ENCODE results near the gene SHCBP1. TPM values are rescaled to one million over a fixed set of nuclear protein-coding genes. Genes with fewer than 3 reads are reported as not detected.

The SHCBP1 gene
- total RNA-seq, 2 experiments from 2014 or later: 0.69 to 1.1 TPM

DNA sequence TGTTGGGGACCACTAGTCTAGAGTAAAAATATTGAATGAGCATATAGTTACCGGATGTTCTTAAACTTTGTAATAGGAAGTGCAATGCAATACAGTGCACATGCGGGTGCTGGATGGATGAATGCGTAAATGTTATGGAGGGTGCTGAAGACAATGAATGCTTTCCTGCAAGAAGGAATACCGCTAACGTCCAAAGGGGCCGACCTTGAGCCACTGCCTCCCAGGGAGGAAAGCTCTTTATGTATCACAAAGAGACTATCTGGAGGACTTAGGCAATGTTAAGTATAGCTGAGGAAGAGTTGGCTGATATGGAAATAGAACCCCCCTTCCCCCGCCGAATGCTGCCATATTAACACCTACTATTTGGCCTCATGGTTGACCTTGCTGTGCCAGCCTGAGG, 27.5 kb upstream of the SHCBP1 start:
- H3K36me3 ChIP-seq (ENCODE audit: insufficient read depth, low read length): peaks cover 2% of the 10 kb centered on the region
- no peaks in the 10 kb centered on the region for H3K4me1 ChIP-seq (ENCODE audit: insufficient read depth, low read length)
- ChIA-PET CTCF (interaction anchor here (0.6 kb wide), 1 partner anchor 75 kb away, joined by 3 read pairs; no protein-coding TSS in a partner anchor), POLR2A (no interaction called here)
- Mint-ChIP-seq H3K36me3 (ENCODE audit: low read depth) (peaks cover 24% of the 10 kb centered on the region), H3K9me3 (no peaks in the 10 kb centered on the region), H3K4me1 (ENCODE audit: low read depth) (no peaks in the 10 kb centered on the region), H3K27me3 (no peaks in the 10 kb centered on the region), H3K4me3 (no peak overlapping the region), H3K27ac (no peak overlapping the region)
- H3K27me3 ChIP-seq (ENCODE audit: control insufficient read depth in 1 of 2, insufficient read depth in 2 of 2, low read length in 2 of 2): no peaks in the 10 kb centered on the region
- H3K9me3 ChIP-seq (ENCODE audit: control insufficient read depth in 1 of 2, insufficient read depth in 1 of 2, low read length in 2 of 2): no peaks in the 10 kb centered on the region
- intact Hi-C loops (cut with DNase I, micrococcal nuclease): no loop called here
- ATAC-seq (ENCODE audit: poor library complexity) (no peak), DNase-seq (no peak)
- H3K4me3 ChIP-seq (ENCODE audit: low read length): no peak overlapping the region
- TF ChIP-seq, protein P1, sequence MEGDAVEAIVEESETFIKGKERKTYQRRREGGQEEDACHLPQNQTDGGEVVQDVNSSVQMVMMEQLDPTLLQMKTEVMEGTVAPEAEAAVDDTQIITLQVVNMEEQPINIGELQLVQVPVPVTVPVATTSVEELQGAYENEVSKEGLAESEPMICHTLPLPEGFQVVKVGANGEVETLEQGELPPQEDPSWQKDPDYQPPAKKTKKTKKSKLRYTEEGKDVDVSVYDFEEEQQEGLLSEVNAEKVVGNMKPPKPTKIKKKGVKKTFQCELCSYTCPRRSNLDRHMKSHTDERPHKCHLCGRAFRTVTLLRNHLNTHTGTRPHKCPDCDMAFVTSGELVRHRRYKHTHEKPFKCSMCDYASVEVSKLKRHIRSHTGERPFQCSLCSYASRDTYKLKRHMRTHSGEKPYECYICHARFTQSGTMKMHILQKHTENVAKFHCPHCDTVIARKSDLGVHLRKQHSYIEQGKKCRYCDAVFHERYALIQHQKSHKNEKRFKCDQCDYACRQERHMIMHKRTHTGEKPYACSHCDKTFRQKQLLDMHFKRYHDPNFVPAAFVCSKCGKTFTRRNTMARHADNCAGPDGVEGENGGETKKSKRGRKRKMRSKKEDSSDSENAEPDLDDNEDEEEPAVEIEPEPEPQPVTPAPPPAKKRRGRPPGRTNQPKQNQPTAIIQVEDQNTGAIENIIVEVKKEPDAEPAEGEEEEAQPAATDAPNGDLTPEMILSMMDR (IDR thresholded peaks at IDR 0.05): no peak
- H3K27ac ChIP-seq (ENCODE audit: low read depth in 1 of 2, low read length in 2 of 2): no peak overlapping the region

DNA sequence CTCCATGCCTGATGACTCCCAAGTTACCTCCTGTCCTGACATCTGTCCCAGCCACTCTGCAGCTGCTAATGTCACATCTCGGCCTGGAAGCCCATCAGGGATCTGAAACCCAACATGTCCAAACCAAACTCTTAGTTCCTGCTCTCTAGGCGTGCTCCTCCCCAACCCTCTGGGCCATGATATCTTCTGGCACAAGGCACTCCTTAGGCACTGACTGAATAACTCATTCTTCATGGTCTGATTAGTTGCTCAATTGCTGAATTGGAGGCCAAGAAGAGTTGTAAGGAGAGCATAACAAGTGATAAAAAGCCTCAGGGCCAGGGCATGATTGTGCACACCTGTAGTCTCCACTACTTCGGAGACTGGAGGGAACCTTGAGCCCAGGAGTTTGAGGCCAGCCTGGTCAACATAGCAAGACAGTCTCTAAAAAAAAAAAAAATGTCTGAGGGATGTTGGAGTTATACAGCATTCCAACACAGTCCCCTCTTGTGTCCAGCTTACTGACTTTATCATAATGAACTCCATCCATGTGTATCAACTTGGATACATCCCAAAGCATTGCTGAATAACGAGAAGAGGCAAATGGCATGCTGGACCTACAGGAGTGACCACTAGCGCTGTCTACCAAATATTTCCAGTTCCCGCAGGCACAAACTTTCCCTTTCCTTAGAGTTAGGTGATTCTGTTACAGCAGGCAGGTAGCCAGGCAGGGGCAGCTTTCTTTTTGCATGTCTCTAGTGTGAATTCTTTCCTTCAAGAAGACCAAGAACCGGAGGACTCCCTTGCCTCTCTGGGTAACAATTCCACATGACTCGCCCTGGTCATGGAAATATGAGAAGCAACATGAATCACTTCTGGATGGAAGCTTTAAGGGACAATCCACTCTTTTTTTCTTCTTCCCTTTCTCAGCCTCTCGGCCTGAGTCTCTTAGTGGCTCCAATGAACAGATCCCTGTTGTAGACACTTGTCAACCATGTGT, 18.1 kb upstream of the SHCBP1 start:
- Mint-ChIP-seq H3K36me3 (ENCODE audit: low read depth) (peaks cover 30% of the 10 kb centered on the region), H3K27ac (no peak overlapping the region), H3K4me1 (ENCODE audit: low read depth) (no peaks in the 10 kb centered on the region), H3K4me3 (no peak overlapping the region), H3K27me3 (no peaks in the 10 kb centered on the region), H3K9me3 (peaks cover 5% of the 10 kb centered on the region)
- Histone ChIP-seq H3K27me3 (ENCODE audit: control insufficient read depth in 1 of 2, insufficient read depth in 2 of 2, low read length in 2 of 2) (no peaks in the 10 kb centered on the region), H3K9me3 (ENCODE audit: control insufficient read depth in 1 of 2, insufficient read depth in 1 of 2, low read length in 2 of 2) (peaks cover 0 to 5% of the 10 kb centered on the region in 2 experiments), H3K4me3 (ENCODE audit: low read length) (no peak overlapping the region), H3K27ac (ENCODE audit: low read depth in 1 of 2, low read length in 2 of 2) (no peak overlapping the region), H3K36me3 (ENCODE audit: insufficient read depth, low read length) (no peaks in the 10 kb centered on the region), H3K4me1 (ENCODE audit: insufficient read depth, low read length) (no peaks in the 10 kb centered on the region)
- intact Hi-C loops (cut with DNase I, micrococcal nuclease): no loop called here
- CTCF ChIA-PET: no interaction called here
- POLR2A ChIA-PET: no interaction called here
- ATAC-seq (ENCODE audit: poor library complexity) (no peak), DNase-seq (no peak)
- TF ChIP-seq, protein P1 (IDR thresholded peaks at IDR 0.05): no peak

DNA sequence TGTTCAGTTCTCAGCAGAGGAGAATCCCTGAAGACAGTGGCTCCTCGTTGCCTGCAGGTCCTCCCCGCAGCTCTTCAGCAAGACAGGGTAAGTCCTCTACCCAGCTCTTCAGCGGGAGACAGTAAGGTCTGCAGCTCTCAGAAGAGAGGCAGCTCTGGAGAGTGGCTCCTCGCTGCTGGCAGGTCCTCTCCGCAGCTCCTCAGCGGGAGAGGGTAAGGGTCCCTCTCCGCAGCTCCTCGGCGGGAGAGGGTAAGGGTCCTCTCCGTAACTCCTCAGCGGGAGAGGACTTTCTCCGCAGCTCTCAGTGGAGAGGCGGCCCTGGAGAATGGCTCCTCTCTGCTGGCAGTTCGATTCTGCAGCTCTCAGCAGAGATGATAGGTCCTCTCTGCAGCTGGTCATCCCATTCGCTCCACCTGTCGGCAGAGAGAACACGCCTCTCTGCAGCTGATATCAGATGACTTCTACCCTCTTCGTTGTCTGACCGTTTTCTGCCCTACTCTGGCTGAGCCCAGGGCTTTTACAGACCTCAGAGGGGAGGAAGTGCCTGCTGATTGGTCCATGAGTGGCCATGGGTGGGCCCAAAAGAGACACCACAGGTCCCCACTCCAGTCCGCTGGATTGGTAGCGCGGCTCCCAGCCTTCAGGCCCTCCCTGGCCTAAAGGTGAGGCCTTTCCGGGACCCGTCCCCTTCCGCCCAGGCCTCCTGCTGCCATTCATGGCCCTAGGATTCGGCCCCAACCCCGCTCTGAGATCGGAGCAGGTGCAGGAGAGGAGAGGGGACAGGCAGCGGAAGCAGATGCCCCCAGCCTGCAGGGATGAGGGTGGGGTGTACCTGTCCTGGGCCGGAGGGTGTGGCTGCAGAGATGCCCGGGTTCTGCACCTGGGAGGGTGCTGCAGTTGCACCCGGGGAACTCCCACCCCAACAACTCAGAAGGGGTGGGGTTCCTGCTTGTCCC, 11.9 kb upstream of the SHCBP1 start:
- ChIA-PET POLR2A (no interaction called here), CTCF (no interaction called here)
- Histone ChIP-seq H3K9me3 (ENCODE audit: control insufficient read depth in 1 of 2, insufficient read depth in 1 of 2, low read length in 2 of 2) (no peaks in the 10 kb centered on the region), H3K36me3 (ENCODE audit: insufficient read depth, low read length) (no peaks in the 10 kb centered on the region), H3K4me1 (ENCODE audit: insufficient read depth, low read length) (peaks cover 2% of the 10 kb centered on the region), H3K27me3 (ENCODE audit: control insufficient read depth in 1 of 2, insufficient read depth in 2 of 2, low read length in 2 of 2) (no peaks in the 10 kb centered on the region), H3K4me3 (ENCODE audit: low read length) (no peak overlapping the region), H3K27ac (ENCODE audit: low read depth in 1 of 2, low read length in 2 of 2) (no peak overlapping the region)
- no peak for ATAC-seq (ENCODE audit: poor library complexity)
- Mint-ChIP-seq H3K9me3 (no peaks in the 10 kb centered on the region), H3K4me1 (ENCODE audit: low read depth) (no peaks in the 10 kb centered on the region), H3K27ac (no peak overlapping the region), H3K27me3 (no peaks in the 10 kb centered on the region), H3K4me3 (no peak overlapping the region), H3K36me3 (ENCODE audit: low read depth) (no peaks in the 10 kb centered on the region)
- DNase-seq: no peak
- TF ChIP-seq, protein P1 (IDR thresholded peaks at IDR 0.05): no peak
- intact Hi-C loops (cut with DNase I, micrococcal nuclease): no loop called here
